Measurements from ENCODE around the gene CLCN1.

DNA sequence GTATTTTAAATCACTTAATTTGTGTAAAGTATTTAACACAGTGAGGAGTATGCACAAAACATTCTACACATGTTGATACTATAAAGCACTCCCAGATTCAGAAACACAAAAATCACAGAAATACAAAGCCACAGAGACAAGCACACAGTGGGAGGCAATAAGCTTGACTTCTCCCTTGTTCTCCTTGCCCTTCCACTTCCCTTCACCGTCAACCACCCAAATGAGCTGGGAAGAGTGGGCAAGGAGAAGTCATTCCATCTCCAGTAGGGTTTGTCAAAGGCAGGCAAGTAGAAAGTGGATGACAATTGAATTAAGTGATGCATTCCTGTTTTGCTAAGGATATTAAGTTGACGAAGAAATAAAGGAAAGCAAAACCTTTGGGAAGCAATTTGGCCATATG is 35.3 kb upstream of the CLCN1 start:
- no peak for TF ChIP-seq POLR2AphosphoS5 (IDR thresholded peaks at IDR 0.05)
- TF ChIP-seq, protein P1, sequence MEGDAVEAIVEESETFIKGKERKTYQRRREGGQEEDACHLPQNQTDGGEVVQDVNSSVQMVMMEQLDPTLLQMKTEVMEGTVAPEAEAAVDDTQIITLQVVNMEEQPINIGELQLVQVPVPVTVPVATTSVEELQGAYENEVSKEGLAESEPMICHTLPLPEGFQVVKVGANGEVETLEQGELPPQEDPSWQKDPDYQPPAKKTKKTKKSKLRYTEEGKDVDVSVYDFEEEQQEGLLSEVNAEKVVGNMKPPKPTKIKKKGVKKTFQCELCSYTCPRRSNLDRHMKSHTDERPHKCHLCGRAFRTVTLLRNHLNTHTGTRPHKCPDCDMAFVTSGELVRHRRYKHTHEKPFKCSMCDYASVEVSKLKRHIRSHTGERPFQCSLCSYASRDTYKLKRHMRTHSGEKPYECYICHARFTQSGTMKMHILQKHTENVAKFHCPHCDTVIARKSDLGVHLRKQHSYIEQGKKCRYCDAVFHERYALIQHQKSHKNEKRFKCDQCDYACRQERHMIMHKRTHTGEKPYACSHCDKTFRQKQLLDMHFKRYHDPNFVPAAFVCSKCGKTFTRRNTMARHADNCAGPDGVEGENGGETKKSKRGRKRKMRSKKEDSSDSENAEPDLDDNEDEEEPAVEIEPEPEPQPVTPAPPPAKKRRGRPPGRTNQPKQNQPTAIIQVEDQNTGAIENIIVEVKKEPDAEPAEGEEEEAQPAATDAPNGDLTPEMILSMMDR (IDR thresholded peaks at IDR 0.05) = no peak
- TF ChIP-seq EP300 (IDR thresholded peaks at IDR 0.05) = no peak

All from suprapubic skin (tissue), 4 donors.